Stimulated activated CD4-positive, alpha-beta T cell treated with anti-CD3 and anti-CD28 coated beads, Interleukin-2, amount 100 ng/mL, for 4 hours (primary cell): ENCODE measurements around the gene APEH.

Experiments used
- DNase-seq: peaks from one replicate; pipeline ENCODE4 v3.0.0-alpha.2; 2020; ENCODE audit warnings: low read depth

Gene APEH

DNA sequence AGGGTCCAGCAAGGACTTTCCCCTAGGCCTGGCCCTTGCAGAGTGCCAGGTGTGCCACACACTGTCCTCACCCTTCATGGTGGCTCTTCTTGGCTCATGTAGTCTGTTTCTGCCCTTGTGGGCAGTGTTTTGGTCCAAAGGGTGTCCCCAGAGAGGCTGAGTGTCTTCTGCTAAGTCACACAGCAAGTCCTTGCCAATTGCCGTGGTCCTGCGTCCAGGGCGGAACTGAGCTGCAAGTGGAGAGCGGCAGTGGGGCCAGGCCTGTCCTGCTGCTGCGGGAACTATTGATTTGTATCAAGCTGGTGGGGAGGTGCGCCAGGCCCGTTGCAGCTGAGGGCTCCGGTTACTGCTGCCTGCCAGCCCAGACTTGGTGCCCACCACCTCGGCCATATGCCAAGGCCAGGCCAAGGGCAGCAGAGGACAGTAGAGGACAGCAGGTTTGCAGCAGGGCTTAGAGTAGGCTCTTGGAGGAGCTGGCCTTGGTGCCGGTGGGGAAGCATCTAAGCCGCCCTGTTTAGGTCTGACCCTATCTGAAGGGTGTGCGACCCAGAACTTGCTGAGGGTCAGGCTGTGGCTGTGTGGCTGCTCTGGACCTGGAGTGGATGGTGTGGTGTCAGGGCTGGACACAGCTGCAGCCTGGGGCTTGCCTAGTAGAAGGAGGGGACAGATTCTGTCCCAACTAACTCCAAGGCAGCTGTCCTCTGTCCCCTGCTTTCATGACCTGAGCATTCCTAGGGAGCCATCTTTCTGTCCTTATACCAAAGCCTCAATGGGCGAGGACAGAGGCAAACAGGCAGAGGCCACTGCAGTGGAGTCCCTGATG, 40.8 kb downstream of the APEH start:
- DNase-seq = no peak

DNA sequence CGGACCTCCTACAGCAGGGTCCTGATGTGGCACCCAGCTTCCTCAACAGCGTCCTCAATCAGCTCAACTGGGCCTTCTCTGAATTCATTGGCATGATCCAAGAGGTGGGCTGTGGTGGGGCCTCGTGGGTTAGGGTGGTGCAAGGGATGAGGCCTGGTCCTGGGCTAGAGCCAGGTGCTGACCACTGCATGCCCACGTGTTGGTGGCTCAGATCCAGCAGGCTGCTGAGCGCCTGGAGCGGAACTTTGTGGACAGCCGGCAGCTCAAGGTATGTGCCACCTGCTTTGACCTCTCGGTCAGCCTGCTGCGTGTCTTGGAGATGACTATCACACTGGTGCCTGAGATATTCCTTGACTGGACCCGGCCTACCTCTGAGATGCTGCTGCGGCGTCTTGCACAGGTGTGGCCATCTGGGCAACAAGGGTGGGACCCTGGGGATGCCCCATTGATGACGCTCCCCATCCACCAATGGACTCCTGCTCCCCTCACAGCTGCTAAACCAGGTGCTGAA, 41.5 kb downstream of the APEH start:
- DNase-seq = no peak

DNA sequence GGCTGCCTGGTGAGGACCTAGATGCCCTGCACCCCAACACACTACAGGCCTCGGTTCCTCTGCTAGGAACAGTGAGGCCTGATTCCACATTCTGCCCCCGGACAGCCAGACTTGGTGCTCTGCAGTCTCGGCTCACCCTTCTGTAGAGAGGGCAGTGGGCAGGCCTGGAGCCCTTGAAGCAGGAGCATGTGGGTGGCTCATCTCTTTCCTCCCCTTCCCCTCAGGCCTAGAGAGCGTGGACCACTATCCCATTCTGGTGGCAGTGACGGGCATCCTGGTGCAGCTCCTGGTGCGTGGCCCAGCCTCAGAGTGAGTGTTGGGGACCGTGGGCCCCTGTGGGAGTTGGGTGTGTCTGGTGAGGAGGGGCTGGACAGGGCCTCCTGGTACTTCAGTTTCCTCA, 42.0 kb downstream of the APEH start:
- DNase-seq = no peak

DNA sequence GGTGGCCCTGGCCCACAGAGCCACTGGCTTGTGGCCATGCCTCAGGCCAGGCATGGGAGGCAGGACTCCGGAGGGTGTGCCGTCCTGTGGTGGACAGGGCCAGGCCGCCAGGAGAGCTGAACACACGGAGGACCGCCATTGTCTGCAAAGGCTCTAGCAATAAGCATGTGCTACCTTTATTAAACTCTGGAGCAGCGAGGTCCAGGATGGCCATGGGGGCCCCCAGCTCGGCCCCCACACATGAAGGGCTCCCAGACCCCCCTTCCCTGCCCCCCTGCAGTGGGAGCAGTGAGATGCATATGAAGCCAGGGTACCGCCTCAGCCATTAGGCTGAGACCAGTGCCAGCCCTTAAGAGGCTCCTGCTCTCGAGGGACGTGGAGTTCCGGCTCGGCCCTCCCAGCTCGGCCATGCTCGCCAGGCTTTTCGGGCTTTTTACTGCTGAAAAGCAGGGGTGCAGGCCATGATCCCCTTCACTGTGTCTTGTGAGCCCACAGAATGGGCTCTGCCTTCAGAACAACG, 42.6 kb downstream of the APEH start:
- no peak for DNase-seq

DNA sequence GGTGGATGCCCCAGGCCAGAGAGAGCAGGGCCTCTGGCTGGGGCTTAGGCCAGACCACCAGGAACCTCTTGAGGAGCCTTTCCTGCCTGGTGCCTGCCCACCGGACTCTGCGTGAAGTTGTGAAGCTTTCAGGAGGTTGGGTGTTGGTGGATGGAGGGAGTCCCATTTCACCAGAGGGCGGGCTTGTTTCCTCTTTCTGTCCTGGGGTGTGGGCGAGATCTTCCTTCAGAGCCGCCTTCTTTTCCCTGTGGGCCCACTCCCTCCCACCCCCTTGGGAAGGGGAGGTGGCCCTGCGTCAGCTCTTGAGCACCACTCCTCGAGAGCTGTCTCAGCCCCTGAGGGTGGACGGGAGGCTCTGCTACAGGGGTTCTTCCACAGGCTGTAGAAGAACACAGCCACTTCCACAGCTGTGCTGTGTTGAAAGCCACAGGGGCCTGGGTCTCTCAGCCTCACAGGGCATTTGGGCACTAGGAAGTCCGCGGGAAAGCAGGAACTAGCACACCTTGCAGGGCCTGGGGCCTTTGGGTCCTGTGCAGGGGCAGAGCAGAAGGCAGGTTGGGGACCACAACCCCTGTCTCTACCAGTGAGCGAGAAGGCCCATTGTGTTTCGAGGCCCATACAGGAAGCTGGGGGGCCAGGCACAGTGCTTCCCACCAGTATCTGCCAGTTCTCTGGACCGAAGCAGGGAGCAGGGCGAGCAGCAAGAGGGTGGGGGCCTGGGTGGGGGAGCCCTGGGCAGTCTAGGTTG, 43.2 kb downstream of the APEH start:
- DNase-seq = no peak

DNA sequence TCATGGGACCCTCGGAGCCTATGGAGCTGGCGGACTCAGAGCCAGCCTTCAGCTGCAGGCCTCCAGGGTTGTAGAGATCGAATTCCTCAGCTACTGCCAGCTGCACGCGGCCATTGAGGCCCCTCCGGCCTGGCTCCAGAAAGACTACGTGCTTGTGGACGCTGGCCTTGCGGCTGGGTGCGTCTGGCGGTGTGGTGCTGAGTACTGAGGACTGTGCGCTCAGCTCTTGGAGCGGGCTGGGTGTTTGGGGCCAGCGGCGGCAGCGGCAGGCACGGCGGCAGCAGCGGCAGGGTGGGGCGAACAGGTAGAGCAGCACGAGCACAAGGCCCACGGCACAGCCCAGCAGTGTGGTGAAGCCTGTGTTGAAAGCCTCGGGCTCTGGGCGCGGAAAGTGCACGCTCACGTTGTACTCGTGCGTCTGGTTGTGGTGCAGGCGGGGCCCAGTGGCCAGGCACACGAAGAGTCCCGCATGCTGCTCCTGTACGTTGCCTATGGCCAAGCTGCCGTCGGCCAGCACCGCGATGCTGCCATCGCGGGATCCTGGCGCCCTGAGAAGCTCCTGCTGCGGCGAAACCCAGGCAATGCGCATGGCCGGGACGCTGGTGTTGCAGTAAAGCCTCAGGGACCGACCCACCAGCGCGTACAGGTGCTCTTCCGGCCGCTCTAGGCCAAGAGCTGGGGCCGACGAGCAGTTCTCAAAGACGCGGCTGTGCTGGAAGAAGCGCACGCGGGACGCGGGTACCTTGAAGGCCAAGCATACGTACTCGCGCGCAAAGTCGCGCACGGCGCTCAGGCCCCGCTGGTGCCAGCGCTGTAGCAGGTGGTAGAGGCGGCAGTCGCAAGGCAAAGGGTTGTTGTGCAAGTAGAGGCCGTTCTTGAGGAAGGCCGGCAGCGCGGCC, 44.1 kb downstream of the APEH start:
- no peak for DNase-seq

DNA sequence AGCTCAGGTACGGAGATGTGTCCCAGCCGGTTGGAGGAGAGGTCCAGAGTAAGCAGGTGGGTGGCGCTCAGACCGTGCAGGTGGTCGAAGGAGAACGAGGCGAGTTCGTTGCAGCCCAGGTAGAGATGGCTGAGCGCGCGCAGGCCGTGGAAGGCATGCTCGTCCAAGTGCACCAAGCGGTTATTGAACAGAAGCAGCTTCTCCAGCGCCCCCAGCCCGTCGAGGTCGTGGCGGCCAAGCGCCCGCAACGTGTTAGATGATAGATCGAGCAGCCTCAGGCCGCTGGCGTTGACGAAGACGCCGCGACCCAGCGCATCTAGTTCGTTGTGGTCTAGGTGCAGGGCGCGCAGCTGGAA, 44.7 kb downstream of the APEH start:
- DNase-seq = no peak

DNA sequence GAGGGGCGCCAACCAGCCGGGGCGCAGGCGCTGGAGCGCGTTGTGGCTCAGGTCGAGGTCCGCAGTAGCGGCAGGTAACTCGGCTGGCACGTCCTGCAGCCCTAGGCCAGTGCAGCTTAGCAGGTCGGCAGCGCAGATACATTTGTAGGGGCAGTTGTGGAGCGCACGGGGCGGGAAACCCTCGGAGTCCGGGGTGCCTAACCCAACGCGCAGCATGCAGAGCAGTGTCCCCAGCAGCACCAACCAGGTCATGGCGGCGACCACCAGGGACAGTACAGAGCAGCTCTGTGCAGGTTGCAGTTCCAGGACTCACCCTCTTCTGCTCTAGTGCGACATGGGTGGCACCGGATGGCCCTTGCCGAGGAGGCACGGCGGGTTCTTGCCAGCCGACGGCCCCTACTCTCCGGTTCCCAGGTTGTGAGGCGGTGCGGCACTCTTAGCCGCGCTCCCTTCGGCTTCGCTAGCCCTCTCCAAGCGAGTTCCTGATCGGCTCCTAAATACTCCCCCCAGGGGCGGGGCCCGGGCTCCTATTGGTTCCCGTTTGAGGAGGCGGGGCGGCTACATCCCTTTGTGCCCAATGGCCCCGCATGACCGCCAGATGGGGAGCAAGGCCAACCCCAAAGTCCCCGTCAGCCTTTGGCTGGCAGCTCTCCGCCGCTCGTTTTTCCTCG, 45.2 kb downstream of the APEH start, which contains the start of gene AMIGO3:
AMIGO3 (minus strand) TSS at position 471 of the 671 bp plus-strand sequence; CDS start at position 252, 219 bp downstream.
- peak; percentile 79 for DNase-seq

DNA sequence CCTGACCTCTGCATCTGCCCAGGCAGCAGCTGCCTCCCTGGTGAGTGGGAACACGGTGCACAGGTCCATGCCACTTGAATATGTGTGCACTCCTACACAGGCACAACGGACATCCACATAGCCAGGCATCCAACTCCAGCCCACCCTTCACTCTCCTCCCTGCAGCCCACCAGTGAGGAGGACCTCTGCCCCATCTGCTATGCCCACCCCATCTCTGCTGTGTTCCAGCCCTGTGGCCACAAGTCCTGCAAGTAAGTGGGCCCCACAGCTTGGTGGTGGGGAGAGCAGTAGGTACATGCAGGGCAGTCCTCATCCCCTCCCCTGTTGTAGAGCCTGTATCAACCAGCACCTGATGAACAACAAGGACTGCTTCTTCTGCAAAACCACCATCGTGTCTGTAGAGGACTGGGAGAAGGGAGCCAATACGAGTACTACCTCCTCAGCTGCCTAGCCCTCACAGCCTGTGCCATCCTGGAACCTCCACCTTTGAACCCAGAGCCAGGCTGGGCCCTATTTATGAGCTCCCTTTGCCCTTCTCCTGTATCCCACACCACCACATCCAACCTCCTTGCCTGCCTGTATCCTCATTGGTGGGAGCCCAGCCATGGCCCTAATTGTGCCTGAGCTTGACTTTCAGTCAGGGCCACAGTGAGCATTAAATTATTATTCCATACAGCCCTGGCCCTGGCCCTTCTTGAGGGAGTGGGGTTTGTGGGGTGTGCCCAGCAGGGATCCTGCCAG, 46.9 kb downstream of the APEH start:
- DNase-seq = no peak

DNA sequence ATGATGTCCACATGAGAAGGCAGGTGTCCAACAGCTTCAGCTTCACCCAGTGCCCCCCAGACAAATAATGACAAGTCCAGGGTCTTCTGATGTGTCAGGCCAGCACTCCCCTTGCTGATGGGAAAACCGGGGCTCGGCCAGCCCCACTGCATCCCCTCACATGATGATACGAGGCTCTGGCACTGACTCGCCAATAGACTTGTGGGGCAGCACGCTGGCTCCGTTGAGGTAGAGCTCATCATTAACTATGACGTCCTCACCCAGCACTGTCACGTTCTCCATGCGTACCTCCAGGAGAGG, 47.4 kb downstream of the APEH start:
- DNase-seq = no peak

DNA sequence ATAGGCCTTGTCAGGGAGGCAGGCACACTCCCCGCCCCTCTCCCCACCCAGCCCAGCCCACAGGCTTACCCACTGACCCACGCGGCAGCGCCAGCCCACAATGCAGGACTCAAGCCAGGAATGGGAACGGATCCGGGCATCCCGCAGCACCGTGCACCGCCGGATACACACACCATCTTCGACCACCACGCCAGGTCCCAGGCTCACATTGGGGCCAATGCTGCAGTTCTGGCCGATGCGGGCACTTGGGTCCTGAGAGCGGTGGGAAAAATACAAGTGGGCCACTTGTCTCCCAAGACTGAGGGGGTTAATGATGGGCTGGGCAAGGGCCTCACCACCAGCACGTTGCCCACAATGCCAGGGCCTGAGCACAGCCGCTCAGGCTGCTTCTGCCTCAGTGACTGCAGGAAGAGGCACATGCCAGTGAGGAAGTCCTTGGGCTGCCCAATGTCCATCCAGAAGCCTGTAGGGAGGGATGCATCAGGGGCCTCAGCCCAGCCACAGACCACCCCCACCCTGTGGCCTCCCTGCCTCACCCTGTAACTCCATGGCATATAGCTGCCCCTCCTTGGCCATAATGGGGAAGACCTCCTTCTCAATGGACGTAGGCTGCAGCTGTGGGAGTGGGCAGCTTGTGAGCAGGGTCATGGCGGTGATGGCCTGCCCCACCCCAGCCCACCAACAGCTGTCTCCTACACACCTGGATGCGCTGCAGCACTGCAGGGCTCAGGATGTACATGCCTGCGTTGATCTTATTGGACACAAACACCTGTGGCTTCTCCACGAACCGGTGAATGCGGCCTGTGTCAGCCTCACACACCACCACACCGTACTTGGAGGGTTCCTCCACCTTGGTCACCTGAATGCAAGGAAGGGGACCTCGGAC, 48.0 kb downstream of the APEH start:
- DNase-seq = no peak

DNA sequence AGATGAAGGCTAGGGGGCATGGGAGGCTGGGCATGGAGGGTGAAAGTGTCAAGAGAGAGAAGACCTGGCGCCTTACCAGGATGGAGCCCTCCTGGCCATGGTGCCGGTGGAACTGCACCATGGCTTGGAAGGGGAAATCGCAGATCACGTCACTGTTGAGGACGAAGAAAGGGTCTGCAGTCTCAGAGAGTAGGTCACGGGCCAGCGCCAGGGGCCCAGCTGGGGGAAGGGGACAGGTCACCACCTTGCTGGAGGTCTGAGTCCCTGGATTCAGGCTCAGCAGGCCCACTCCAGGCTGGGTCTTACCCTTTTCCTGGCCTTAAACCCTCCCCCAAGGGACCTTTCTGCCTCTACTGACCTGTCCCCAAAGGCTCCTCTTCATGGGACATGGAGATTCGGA, 48.7 kb downstream of the APEH start:
- DNase-seq = no peak

DNA sequence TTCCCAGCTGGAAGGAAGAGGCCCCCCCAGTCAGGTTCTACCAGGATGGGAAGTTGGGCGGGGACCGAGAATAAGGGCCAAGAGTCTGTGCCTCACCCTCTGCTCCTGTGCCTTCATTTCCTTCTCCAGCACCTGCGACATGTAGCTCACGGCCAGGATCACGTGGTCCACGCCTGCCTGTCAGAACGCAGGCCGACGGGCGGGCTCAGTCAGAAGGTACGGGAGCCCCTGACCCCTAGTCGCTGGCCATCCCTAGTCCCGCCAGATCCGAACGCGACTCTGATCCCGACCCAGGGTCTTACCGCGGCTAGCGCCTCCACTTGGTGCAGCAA, 49.1 kb downstream of the APEH start:
- DNase-seq = peak; percentile 31

DNA sequence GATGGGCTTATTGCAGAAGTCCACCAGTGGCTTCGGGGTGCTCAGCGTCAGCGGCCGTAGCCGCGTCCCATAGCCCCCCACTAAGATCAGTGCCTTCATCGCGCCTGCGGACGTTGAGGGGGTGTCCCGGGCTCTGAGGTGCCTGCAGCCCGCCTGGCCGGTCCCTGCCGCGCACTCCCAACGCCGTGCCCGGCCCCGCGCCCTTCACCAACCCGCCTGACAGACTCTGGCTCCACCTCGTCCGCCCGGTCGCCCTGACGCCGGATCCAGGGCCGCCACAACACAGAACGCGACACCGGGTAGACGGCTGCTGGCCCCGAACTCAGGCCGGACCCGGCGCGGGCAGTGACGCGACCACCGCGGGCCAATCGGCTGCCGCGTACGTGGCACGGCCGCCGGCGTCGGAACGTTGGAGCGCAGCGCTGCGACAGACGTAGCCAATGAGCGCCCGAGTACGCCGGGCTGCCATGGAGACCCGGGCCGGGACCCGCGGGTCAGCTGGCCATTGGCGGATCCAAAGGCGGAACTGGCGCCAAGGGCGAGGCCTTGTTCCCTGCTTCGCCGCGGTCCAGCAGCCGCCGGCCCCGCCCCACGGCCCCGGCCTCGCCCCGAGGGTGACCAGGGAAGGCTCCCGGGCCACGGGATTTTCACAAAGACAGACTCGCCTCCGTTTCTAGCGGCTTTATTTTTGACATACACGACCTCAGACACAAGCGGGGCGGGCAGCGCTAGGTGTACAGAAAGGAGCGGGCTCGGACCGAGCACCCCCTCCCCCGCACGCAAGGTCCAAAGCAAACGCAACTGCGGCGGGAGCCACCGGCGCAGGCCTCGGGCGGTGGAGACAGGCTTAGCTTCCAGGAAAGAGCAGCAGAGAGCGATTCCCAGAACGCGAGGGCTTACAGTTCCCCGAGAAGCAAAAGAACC, 49.7 kb downstream of the APEH start, which contains the start of gene GMPPB:
GMPPB (minus strand) TSS at position 324 of the 924 bp plus-strand sequence; CDS start at position 99, 225 bp downstream.
- peak; percentile 86 for DNase-seq

DNA sequence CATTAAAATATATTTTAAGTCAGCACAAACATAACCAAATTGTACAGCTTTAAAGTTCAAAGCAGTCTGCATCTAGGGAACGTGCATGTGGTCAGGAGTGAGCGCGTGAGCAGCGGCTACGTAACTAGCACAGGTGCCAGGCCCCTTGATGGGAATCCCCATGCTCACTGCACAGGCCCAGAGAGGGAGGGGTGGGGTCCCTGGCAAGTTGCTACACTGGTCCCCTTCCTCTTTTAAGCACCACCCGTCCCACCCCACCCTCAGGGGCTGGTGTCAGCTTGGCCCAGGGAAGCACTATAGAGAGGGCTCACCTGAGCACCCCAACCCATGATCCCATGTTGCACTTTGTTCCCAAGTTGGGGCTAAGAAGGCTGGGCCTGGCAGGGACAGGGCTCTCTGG, 50.4 kb downstream of the APEH start:
- DNase-seq = no peak

DNA sequence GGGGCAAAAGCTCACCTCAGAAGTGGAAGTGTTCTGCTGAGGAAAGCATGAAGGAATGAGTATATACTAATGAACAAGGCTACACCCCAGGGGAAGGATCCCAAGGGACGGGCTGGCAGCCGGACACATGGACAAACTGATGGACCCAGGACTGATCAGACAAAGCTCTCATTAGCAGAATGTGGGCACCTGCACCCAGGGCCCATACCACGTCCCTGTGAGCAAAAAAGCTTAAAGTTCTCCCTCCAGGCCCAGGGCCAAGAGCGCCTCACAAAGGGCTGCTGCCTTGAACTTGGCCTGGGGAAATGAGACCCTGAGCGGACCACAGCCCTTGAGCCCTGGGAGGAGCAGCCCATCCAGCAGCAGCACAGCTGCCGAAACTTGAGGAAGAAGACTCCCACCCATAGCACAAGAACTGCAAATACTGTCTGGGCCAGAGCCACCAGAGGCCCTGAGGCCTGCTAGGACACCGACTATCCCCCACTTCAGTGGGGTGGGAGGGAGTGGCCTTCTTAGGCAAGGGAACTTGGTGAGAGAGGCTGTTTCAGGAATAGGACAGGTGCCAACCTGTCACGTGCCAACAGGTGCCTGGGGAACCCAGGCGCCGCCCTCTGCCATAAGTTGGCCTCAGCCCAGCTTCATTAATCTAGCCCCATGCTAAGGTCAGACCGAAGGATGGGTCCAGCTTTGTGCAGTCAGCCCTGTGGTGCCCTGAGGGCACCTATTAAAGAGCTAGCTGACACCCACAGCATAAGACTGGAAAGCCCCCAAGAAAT, 51.9 kb downstream of the APEH start:
- no peak for DNase-seq

DNA sequence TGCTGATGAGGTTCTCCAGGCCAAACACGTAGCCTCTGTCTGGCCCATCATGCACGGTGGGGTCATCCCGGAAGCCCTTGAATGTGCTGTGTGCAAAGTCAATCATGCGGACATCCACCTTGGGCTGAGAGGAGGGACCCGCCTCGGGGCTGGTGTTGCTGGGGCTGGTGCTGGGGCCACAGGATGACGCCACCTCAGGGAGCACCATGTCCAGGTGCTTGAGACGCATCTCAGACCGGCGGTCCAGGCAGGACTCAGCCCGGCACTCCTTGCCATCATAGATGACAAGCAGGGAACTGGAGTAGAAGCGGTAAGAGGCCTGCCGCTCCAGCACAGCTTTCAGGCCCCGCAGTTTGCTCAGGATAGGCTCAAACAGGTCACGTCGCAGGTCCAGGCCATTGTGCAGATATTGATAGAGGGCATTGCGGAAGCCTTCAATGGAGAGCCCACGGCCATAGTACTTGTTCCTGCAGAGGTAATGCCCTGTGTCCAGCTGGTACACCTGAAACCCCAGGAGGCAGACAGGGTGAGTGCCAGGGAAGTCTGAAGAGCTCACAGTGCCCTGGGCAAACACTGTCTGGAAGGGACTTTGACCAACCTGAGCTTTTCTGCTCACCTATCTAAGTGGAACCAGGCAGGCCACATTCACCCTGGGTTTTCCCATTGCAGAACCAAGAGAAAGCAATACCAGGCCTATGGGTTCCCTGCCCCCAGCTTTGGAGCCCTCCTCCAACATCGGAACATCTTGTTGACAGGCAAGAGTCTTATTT, 53.2 kb downstream of the APEH start:
- DNase-seq = no peak
